ENCODE data around the gene ATP8A2. TPM values are rescaled to one million over a fixed set of nuclear protein-coding genes. Genes with fewer than 3 reads are reported as not detected.

The ATP8A2 gene
- total RNA-seq, 2 experiments from 2014 or later, result 0.22 to 0.42 TPM

GRCh38 chr13:25654322-25654721 lies 282.5 kb downstream of the ATP8A2 start:
- Mint-ChIP-seq H3K36me3 (ENCODE audit: low read depth) (no peaks in the 10 kb centered on the region), H3K4me3 (no peak overlapping the region), H3K9me3 (no peaks in the 10 kb centered on the region), H3K27me3 (peaks cover 3% of the 10 kb centered on the region), H3K27ac (no peak overlapping the region), H3K4me1 (no peaks in the 10 kb centered on the region)
- DNase-seq, result no peak
- CTCF ChIA-PET, result interaction anchor here (1.5 kb wide), 1 partner anchor 18 kb away, joined by 3 read pairs; no protein-coding TSS in a partner anchor
- POLR2A ChIA-PET, result no interaction called here

GRCh38 chr13:25657157-25657556 lies 285.4 kb downstream of the ATP8A2 start:
- Mint-ChIP-seq H3K27me3 (peaks cover 3% of the 10 kb centered on the region), H3K36me3 (ENCODE audit: low read depth) (no peaks in the 10 kb centered on the region), H3K4me1 (no peaks in the 10 kb centered on the region), H3K4me3 (no peak overlapping the region), H3K9me3 (no peaks in the 10 kb centered on the region), H3K27ac (no peak overlapping the region)
- DNase-seq, result no peak
- POLR2A ChIA-PET, result no interaction called here
- CTCF ChIA-PET, result no interaction called here

- Mint-ChIP-seq H3K36me3 (ENCODE audit: low read depth) (no peaks in the 10 kb centered on the region), H3K4me3 (no peak overlapping the region), H3K9me3 (no peaks in the 10 kb centered on the region), H3K4me1 (no peaks in the 10 kb centered on the region), H3K27me3 (peaks cover 3% of the 10 kb centered on the region), H3K27ac (no peak overlapping the region)
- POLR2A ChIA-PET, result no interaction called here
- DNase-seq, result no peak
- CTCF ChIA-PET, result no interaction called here
These were observed 287.5 kb downstream of the ATP8A2 start for GRCh38 chr13:25659091-25659795.

GRCh38 chr13:25660996-25661395 lies 289.2 kb downstream of the ATP8A2 start:
- Mint-ChIP-seq H3K27me3 (peaks cover 3% of the 10 kb centered on the region), H3K36me3 (ENCODE audit: low read depth) (no peaks in the 10 kb centered on the region), H3K4me3 (no peak overlapping the region), H3K9me3 (no peaks in the 10 kb centered on the region), H3K27ac (no peak overlapping the region), H3K4me1 (no peaks in the 10 kb centered on the region)
- CTCF ChIA-PET, result no interaction called here
- POLR2A ChIA-PET, result no interaction called here
- DNase-seq, result no peak

GRCh38 chr13:25662516-25662915 lies 290.7 kb downstream of the ATP8A2 start:
- POLR2A ChIA-PET, result no interaction called here
- no peaks in the 10 kb centered on the region for H3K36me3 Mint-ChIP-seq (ENCODE audit: low read depth)
- peaks cover 3% of the 10 kb centered on the region for H3K27me3 Mint-ChIP-seq
- CTCF ChIA-PET, result no interaction called here
- H3K4me1 Mint-ChIP-seq, result no peaks in the 10 kb centered on the region
- H3K27ac Mint-ChIP-seq, result no peak overlapping the region
- DNase-seq, result no peak
- no peak overlapping the region for H3K4me3 Mint-ChIP-seq
- no peaks in the 10 kb centered on the region for H3K9me3 Mint-ChIP-seq

DNA sequence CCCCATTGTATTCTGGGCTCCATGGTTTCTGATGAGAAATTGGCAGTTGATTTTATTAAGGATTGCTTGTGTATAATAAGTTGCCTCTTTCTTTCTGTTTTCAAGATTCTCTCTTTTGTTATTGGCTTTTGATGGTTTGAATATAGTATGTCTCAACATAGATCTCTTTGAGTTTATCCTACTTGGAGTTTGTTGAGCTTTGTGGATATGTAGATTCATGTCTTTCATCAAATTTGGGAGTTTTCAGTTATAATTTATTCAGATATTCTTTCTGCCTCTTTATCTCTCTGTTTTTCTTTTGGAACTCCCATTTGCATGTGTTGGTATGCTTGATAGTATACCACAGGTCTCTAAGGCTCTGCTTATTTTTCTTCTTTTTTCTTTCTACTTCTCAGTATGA lies 296.6 kb downstream of the ATP8A2 start:
- DNase-seq, result no peak
- Mint-ChIP-seq H3K4me1 (no peaks in the 10 kb centered on the region), H3K27me3 (no peaks in the 10 kb centered on the region), H3K4me3 (no peak overlapping the region), H3K9me3 (peaks cover 12% of the 10 kb centered on the region), H3K36me3 (ENCODE audit: low read depth) (no peaks in the 10 kb centered on the region), H3K27ac (no peak overlapping the region)
- ChIA-PET POLR2A (interaction anchor here (0.7 kb wide), 2 partner anchors 99 to 101 kb away, joined by 4 read pairs; no protein-coding TSS in a partner anchor), CTCF (interaction anchor here (0.7 kb wide), 1 partner anchor 72 kb away, joined by 3 read pairs; no protein-coding TSS in a partner anchor)

GRCh38 chr13:25673711-25674110 lies 301.9 kb downstream of the ATP8A2 start:
- ChIA-PET POLR2A (no interaction called here), CTCF (no interaction called here)
- H3K4me3 Mint-ChIP-seq, result no peak overlapping the region
- no peaks in the 10 kb centered on the region for H3K36me3 Mint-ChIP-seq (ENCODE audit: low read depth)
- no peak overlapping the region for H3K27ac Mint-ChIP-seq
- DNase-seq, result no peak
- no peaks in the 10 kb centered on the region for H3K27me3 Mint-ChIP-seq
- peaks cover 8% of the 10 kb centered on the region for H3K9me3 Mint-ChIP-seq
- H3K4me1 Mint-ChIP-seq, result no peaks in the 10 kb centered on the region

DNA sequence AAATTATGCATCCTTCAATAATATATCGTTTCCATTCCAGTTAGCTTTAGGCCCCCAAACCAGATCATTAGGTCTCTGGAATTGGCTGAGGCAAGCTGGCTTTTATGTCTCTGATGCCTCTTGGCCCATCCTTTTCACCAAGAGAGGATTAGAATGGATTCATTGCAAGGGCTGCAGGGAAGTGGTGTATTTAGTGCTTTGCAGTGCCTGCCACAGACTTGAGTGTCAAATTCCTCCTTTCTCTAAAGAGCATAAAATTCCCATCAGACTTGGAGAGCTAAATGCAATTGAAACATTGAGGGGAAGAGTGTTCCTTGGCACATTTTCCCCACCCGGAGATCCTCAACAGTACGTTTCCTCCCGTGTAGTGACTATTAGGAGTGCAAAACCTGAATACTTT lies 302.6 kb downstream of the ATP8A2 start:
- Mint-ChIP-seq H3K27ac (no peak overlapping the region), H3K27me3 (no peaks in the 10 kb centered on the region), H3K4me1 (no peaks in the 10 kb centered on the region), H3K36me3 (ENCODE audit: low read depth) (no peaks in the 10 kb centered on the region), H3K9me3 (peaks cover 7% of the 10 kb centered on the region), H3K4me3 (no peak overlapping the region)
- POLR2A ChIA-PET, result no interaction called here
- no peak for DNase-seq
- CTCF ChIA-PET, result no interaction called here

DNA sequence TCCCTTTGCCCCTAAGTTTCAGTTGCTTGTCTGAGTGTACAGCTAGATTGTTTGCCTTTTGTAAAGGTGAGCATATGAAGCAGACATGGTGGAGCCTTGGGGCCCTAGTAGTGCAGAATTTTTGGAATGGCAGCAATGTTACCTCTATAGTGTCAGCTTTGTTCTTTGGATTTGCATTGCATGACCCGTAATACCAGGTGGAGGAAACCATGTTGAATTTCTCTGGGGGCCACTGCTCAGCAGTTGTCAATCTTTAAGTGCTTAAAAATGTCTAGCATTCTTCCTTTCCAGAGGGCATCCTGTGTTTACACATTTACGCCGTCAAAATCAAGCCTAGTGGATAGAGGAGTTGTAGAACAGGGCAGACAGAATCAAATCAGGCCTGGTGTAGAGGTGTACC lies 303.3 kb downstream of the ATP8A2 start:
- Mint-ChIP-seq H3K27ac (no peak overlapping the region), H3K27me3 (no peaks in the 10 kb centered on the region), H3K4me1 (no peaks in the 10 kb centered on the region), H3K4me3 (no peak overlapping the region), H3K36me3 (ENCODE audit: low read depth) (no peaks in the 10 kb centered on the region), H3K9me3 (peaks cover 3% of the 10 kb centered on the region)
- no peak for DNase-seq
- ChIA-PET CTCF (no interaction called here), POLR2A (no interaction called here)

DNA sequence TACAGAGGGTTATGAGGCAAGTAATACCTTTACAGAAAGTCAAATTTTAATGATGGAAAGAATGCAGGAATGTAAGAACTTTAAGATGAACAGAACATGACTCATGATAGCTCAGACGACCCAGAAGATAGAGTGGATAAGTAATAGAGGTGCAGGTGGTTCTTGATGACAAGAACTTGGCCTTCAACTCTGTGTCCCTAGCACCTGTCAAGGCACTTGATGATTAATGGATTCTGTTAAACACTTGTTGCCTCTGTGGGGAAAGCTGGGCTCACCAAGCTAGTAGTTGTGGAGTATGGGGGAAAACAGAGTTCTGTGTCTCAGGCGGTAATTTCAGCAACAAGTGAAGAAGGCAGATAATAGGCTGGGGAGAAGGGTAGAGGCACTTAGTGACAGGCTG lies 306.2 kb downstream of the ATP8A2 start:
- Mint-ChIP-seq H3K27ac (no peak overlapping the region), H3K4me1 (no peaks in the 10 kb centered on the region), H3K27me3 (no peaks in the 10 kb centered on the region), H3K36me3 (ENCODE audit: low read depth) (no peaks in the 10 kb centered on the region), H3K9me3 (no peaks in the 10 kb centered on the region), H3K4me3 (no peak overlapping the region)
- no peak for DNase-seq
- CTCF ChIA-PET, result interaction anchor here (0.6 kb wide), 1 partner anchor 693 kb away, joined by 3 read pairs; no protein-coding TSS in a partner anchor
- POLR2A ChIA-PET, result no interaction called here

DNA sequence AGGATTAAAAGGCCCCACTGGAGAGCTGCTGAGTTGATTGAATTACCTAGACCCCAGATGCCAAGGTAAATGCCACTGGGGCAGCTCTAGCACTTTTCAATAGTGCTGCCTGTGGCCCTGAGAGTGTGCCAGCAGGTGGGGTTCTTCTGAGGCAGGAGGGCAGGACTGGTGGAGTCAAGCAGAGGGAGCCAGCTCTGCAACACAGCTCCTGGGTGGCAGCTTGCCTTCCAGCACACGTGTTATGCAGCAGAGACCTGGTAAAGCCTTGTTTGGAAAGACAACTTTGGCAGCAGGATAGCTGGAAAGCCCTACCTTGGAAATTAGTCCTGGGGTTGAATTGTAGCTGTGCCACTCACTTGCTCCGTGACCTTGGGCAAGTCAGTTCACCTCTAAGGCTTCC lies 306.6 kb downstream of the ATP8A2 start:
- Mint-ChIP-seq H3K4me1 (no peaks in the 10 kb centered on the region), H3K36me3 (ENCODE audit: low read depth) (no peaks in the 10 kb centered on the region), H3K9me3 (no peaks in the 10 kb centered on the region), H3K27me3 (no peaks in the 10 kb centered on the region), H3K4me3 (no peak overlapping the region), H3K27ac (no peak overlapping the region)
- ChIA-PET CTCF (no interaction called here), POLR2A (no interaction called here)
- no peak for DNase-seq

DNA sequence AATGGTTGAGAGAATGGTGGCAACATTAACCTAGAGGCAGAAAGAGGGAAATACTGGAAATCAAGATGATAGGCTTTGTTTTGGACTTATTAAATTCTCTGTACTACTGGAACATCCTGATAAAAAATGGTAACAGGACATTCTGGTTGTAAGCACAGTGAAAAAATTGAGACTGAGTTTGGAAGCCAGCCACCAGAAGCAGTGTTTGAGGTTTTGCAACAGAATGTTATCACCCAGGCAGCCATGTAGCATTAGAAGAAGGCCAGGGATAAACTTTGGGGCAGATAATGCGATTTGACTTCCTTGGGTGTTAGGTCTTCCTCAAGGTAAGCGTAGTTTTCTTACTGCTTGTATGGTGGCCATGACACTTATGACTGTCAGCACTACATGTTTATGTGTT lies 307.4 kb downstream of the ATP8A2 start:
- CTCF ChIA-PET, result no interaction called here
- H3K27me3 Mint-ChIP-seq, result no peaks in the 10 kb centered on the region
- H3K36me3 Mint-ChIP-seq (ENCODE audit: low read depth), result no peaks in the 10 kb centered on the region
- H3K9me3 Mint-ChIP-seq, result no peaks in the 10 kb centered on the region
- no peaks in the 10 kb centered on the region for H3K4me1 Mint-ChIP-seq
- no peak for DNase-seq
- no peak overlapping the region for H3K27ac Mint-ChIP-seq
- POLR2A ChIA-PET, result no interaction called here
- H3K4me3 Mint-ChIP-seq, result no peak overlapping the region

GRCh38 chr13:25679936-25680335 lies 308.2 kb downstream of the ATP8A2 start:
- DNase-seq, result no peak
- Mint-ChIP-seq H3K27ac (no peak overlapping the region), H3K4me3 (no peak overlapping the region), H3K9me3 (no peaks in the 10 kb centered on the region), H3K4me1 (no peaks in the 10 kb centered on the region), H3K27me3 (no peaks in the 10 kb centered on the region), H3K36me3 (ENCODE audit: low read depth) (no peaks in the 10 kb centered on the region)
- POLR2A ChIA-PET, result no interaction called here
- CTCF ChIA-PET, result interaction anchor here (0.6 kb wide), 1 partner anchor 355 kb away, joined by 5 read pairs; no protein-coding TSS in a partner anchor

- ChIA-PET CTCF (no interaction called here), POLR2A (no interaction called here)
- H3K27me3 Mint-ChIP-seq, result no peaks in the 10 kb centered on the region
- no peaks in the 10 kb centered on the region for H3K9me3 Mint-ChIP-seq
- no peak overlapping the region for H3K27ac Mint-ChIP-seq
- no peaks in the 10 kb centered on the region for H3K4me1 Mint-ChIP-seq
- no peak for DNase-seq
- H3K36me3 Mint-ChIP-seq (ENCODE audit: low read depth), result no peaks in the 10 kb centered on the region
- no peak overlapping the region for H3K4me3 Mint-ChIP-seq
These were observed 310.5 kb downstream of the ATP8A2 start for GRCh38 chr13:25682276-25682675.

Data from activated CD4-positive, alpha-beta T cell treated with anti-CD3 and anti-CD28 coated beads, Interleukin-2, amount 10 ng/mL, durations not matched to agents 7 days and 5 days (primary cell).